GM12865 (cell line): ENCODE results near the gene FOXN4.

Experiments
- DNase-seq: peaks from one replicate; pipeline ENCODE4 v3.0.0; 2010; ENCODE audit warnings: low read depth
- H3K4me3 ChIP-seq: 2 replicates; pipeline ENCODE4 v1.5.1; 2011; ENCODE audit warnings: mild to moderate bottlenecking, low read depth, low read length, control low read depth
- TF ChIP-seq, protein P1 (sequence below): IDR thresholded peaks from 2 replicates; pipeline ENCODE4 v1.5.1; 2011; ENCODE audit warnings: low read length, control low read depth, low read depth, inconsistent platforms; ENCODE audit not compliant: insufficient read depth; ENCODE audit errors: missing control alignments

Gene FOXN4

GRCh38 chr12:109291117-109291516 lies 18.0 kb downstream of the FOXN4 start:
- no peak for DNase-seq
- TF ChIP-seq, protein P1, sequence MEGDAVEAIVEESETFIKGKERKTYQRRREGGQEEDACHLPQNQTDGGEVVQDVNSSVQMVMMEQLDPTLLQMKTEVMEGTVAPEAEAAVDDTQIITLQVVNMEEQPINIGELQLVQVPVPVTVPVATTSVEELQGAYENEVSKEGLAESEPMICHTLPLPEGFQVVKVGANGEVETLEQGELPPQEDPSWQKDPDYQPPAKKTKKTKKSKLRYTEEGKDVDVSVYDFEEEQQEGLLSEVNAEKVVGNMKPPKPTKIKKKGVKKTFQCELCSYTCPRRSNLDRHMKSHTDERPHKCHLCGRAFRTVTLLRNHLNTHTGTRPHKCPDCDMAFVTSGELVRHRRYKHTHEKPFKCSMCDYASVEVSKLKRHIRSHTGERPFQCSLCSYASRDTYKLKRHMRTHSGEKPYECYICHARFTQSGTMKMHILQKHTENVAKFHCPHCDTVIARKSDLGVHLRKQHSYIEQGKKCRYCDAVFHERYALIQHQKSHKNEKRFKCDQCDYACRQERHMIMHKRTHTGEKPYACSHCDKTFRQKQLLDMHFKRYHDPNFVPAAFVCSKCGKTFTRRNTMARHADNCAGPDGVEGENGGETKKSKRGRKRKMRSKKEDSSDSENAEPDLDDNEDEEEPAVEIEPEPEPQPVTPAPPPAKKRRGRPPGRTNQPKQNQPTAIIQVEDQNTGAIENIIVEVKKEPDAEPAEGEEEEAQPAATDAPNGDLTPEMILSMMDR = no peak
- H3K4me3 ChIP-seq = no peak overlapping the region

DNA sequence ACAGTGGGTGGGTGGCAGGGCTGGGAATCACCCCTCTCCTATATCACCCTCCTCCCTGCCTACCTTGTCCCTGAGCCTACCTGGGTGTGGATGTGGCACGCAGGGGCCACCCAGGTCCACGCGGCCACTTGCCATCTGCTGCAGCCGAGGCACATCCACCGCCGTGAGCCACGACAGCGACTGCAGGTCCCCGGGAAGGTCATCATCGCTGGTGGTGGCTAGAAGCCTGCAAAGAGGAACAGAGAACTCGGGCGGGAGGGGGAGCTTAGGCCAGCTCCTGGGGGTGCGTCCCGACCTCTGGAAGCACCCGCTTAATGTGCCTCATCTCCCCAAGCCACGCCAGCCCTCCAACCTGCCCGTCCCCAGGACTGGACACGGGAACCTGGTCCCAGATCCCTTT lies 19.0 kb downstream of the FOXN4 start:
- no peak for DNase-seq
- TF ChIP-seq, protein P1 = no peak
- no peak overlapping the region for H3K4me3 ChIP-seq

DNA sequence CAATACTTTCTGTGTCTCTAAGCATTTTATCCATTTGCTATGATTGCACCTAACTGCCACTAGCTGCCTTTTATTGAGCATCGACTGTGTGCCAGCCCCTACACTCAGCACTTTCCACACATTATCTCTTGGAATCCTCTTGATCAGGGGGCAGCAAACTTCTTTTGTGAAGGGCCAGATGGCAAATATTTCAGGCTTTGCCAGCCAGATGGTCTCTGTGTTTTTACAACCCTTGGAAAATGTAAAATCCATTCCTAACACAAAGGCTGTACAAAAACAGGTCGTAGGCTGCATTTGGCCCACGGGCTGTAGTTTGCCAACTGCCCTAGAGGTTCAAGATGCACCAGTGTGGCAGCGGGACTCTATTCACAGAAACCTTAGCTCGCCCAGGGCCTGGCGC lies 19.5 kb downstream of the FOXN4 start:
- TF ChIP-seq, protein P1 = no peak
- DNase-seq = no peak
- no peak overlapping the region for H3K4me3 ChIP-seq

DNA sequence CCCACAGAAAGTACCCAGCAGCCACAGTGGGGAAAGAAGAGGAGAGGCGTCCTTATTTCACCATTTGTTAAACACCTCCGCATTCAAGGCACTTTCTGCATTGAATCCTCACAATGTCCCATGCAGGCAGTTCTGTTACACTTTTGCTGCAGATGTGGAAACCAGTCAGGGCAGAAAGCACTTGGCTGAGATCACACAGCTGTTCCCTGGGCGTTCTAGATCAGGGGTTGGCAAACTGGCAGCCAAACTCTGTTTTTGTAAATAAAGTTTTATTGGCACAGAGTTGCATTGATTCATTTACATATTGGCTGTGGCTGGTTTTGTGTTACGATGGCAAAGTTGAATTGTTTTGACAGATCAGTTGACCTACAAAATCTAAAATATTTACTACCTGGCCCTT lies 20.1 kb downstream of the FOXN4 start:
- DNase-seq = no peak
- no peak overlapping the region for H3K4me3 ChIP-seq
- TF ChIP-seq, protein P1 = no peak

GRCh38 chr12:109288571-109288970 lies 20.5 kb downstream of the FOXN4 start:
- DNase-seq = peak; percentile 5
- H3K4me3 ChIP-seq = no peak overlapping the region
- TF ChIP-seq, protein P1 = no peak

- TF ChIP-seq, protein P1 = no peak
- no peak for DNase-seq
- no peak overlapping the region for H3K4me3 ChIP-seq
Measured at GRCh38 chr12:109287811-109288469, 21.1 kb downstream of the FOXN4 start.

GRCh38 chr12:109287181-109287580 lies 21.9 kb downstream of the FOXN4 start:
- no peak for DNase-seq
- TF ChIP-seq, protein P1 = no peak
- H3K4me3 ChIP-seq = no peak overlapping the region
